Mesothelial cell of epicardium (in vitro differentiated cells): ENCODE measurements around the gene EXOC7. TPM values are rescaled to one million over a fixed set of nuclear protein-coding genes. Genes with fewer than 3 reads are reported as not detected.
A peak's percentile ranks its signal among the peaks of the same experiment; 100 is the strongest.

Source experiments
- DNase-seq, 2 experiments: peaks; one replicate each; pipeline ENCODE4 v3.0.0; 2021; ENCODE audit warnings: low spot score in 2 of 2; ENCODE audit not compliant: unreplicated experiment in 2 of 2
- H3K27ac Mint-ChIP-seq: 2 replicates; pipeline ENCODE4 v1.8.0; 2021; ENCODE audit warnings: mixed read lengths
- H3K27me3 Mint-ChIP-seq: 2 replicates; pipeline ENCODE4 v1.8.0; 2021; ENCODE audit warnings: low read depth, mixed read lengths
- H3K36me3 Mint-ChIP-seq: 2 replicates; pipeline ENCODE4 v1.8.0; 2021; ENCODE audit warnings: mixed read lengths
- H3K4me1 Mint-ChIP-seq: 2 replicates; pipeline ENCODE4 v1.8.0; 2021; ENCODE audit warnings: mixed read lengths
- H3K4me3 Mint-ChIP-seq: 2 replicates; pipeline ENCODE4 v1.8.0; 2021; ENCODE audit warnings: mild to moderate bottlenecking, moderate library complexity, mixed read lengths
- H3K9me3 Mint-ChIP-seq: 2 replicates; pipeline ENCODE4 v1.8.0; 2021; ENCODE audit warnings: mixed read lengths
- CTCF ChIP-seq: fragments of 200-600 bp; sonication (generic); IDR thresholded peaks from one replicate; pipeline ENCODE4 v1.5.0; 2021; ENCODE audit warnings: antibody characterized with exemption; ENCODE audit not compliant: unreplicated experiment
- total RNA-seq: library from RNA; stranded (reverse); gene quantifications from 3 replicates; pipeline ENCODE4 v1.2.1, GENCODE V29; 2021

EXOC7 gene
- total RNA-seq, 1 donor from 2014 or later, result 261 TPM

DNA sequence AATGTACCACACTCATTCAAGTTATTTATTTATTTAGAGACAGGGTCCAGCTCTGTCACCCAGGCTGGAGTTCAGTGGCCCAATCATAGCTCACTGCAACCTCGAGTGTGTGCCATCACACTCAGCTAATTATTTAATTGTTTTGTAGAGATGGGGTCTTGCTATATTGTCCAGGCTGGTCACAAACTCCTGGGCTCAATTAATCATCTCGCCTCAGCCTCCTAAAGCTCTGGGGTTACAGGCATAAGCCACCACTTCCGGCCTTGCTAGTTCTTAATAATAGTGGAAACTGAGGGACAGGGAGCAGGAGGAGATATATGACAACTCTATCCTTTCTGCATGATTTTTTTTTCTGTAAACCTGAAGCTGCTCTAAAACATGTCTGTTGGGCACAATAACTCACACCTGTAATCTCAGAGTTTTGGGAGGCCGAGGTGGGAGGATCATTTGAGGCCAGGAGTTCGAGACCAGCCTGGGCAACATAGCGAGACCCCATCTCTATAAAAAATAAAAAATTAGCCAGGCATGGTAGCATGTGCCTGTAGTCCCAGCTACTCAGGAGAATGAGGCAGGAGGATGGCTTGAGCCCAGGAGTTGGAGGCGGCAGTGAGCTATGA is 11.7 kb upstream of the EXOC7 start:
- H3K9me3 Mint-ChIP-seq, result peaks cover 4% of the 10 kb centered on the region
- no peak overlapping the region for H3K27ac Mint-ChIP-seq
- H3K36me3 Mint-ChIP-seq, result peaks cover 1% of the 10 kb centered on the region
- peaks cover 4% of the 10 kb centered on the region for H3K27me3 Mint-ChIP-seq
- no peak for TF ChIP-seq CTCF
- DNase-seq, result no peak
- no peaks in the 10 kb centered on the region for H3K4me1 Mint-ChIP-seq
- no peak overlapping the region for H3K4me3 Mint-ChIP-seq

GRCh38 chr17:76111956-76112355 is 8.4 kb upstream of the EXOC7 start:
- H3K9me3 Mint-ChIP-seq, result peaks cover 4% of the 10 kb centered on the region
- no peak overlapping the region for H3K27ac Mint-ChIP-seq
- peaks cover under 1% of the 10 kb centered on the region for H3K4me1 Mint-ChIP-seq
- DNase-seq, result no peak
- peaks cover 4% of the 10 kb centered on the region for H3K27me3 Mint-ChIP-seq
- peaks cover 1% of the 10 kb centered on the region for H3K36me3 Mint-ChIP-seq
- TF ChIP-seq CTCF, result no peak
- no peak overlapping the region for H3K4me3 Mint-ChIP-seq

DNA sequence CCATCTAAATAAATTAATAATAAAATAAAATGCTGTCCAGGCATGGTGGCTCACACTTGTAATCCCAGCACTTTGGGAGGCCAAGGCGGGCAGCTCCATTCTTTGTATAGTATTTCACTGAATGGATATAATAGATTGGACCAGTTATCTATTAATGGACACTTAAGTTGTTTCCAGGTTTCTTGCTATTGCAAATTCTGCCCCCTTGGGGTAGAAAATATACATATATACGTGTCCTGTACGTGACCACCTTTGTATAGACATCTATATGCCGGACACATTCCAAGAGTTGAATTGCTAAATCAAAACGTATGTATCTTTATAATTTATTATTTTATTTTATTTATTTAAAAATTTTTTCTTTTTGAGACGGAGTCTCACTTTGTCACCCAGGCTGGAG is 3.9 kb upstream of the EXOC7 start:
- H3K9me3 Mint-ChIP-seq, result no peaks in the 10 kb centered on the region
- TF ChIP-seq CTCF, result peak; percentile 10

GRCh38 chr17:76106703-76107102 is 3.1 kb upstream of the EXOC7 start:
- H3K36me3 Mint-ChIP-seq, result peaks cover 2% of the 10 kb centered on the region
- H3K4me1 Mint-ChIP-seq, result peaks cover 20% of the 10 kb centered on the region
- H3K4me3 Mint-ChIP-seq, result no peak overlapping the region
- H3K9me3 Mint-ChIP-seq, result no peaks in the 10 kb centered on the region
- H3K27ac Mint-ChIP-seq, result peak overlapping the region; percentile 70
- no peak for TF ChIP-seq CTCF
- no peaks in the 10 kb centered on the region for H3K27me3 Mint-ChIP-seq
- DNase-seq, result no peak

More for the DNA sequence above, 3.9 kb upstream of the EXOC7 start:
- Mint-ChIP-seq H3K27me3 (peaks cover 4% of the 10 kb centered on the region), H3K27ac (no peak overlapping the region), H3K4me3 (no peak overlapping the region), H3K4me1 (peaks cover 20% of the 10 kb centered on the region), H3K36me3 (no peaks in the 10 kb centered on the region)
- no peak for DNase-seq

GRCh38 chr17:76104896-76105231 is 1.3 kb upstream of the EXOC7 start:
- Mint-ChIP-seq H3K36me3 (peaks cover 11% of the 10 kb centered on the region), H3K27ac (no peak overlapping the region), H3K4me3 (peak overlapping the region; percentile 34), H3K27me3 (no peaks in the 10 kb centered on the region), H3K9me3 (no peaks in the 10 kb centered on the region), H3K4me1 (peaks cover 20% of the 10 kb centered on the region)
- DNase-seq, result no peak
- no peak for TF ChIP-seq CTCF
